Activated T-helper 1 cell treated with anti-CD3 and anti-CD28 coated beads, Interleukin-12 subunit alpha, Interleukin-12 subunit beta, Interleukin-2, Interleukin-4 antibody, amounts not matched to agents 30 ng/mL and 10 ng/mL and 1 ng/mL, durations not matched to agents 14 hours and 24 hours and 36 hours (primary cell): ENCODE data around the gene GFPT2. TPM values are rescaled to one million over a fixed set of nuclear protein-coding genes. Genes with fewer than 3 reads are reported as not detected.
"Not testable (repeated sequence)": the region's sequence is repeated elsewhere in the genome, so short reads cannot be mapped to it uniquely, and the experiment has no call there.

ENCODE experiments used
- DNase-seq: peaks from one replicate; pipeline ENCODE4 v3.0.0; 2021; ENCODE audit warnings: low spot score
- H3K27ac Mint-ChIP-seq: one replicate; pipeline ENCODE4 v1.8.0; 2021; ENCODE audit warnings: mild to moderate bottlenecking, mixed read lengths
- H3K27me3 Mint-ChIP-seq: one replicate; pipeline ENCODE4 v1.8.0; 2022; ENCODE audit warnings: mild to moderate bottlenecking, moderate library complexity, mixed read lengths; ENCODE audit not compliant: insufficient read depth
- H3K36me3 Mint-ChIP-seq: one replicate; pipeline ENCODE4 v1.8.0; 2021; ENCODE audit warnings: low read depth, mixed read lengths
- H3K4me1 Mint-ChIP-seq: one replicate; pipeline ENCODE4 v1.8.0; 2021; ENCODE audit warnings: low read depth, mixed read lengths
- H3K4me3 Mint-ChIP-seq: one replicate; pipeline ENCODE4 v1.8.0; 2021; ENCODE audit warnings: mild to moderate bottlenecking, moderate library complexity, mixed read lengths
- H3K9me3 Mint-ChIP-seq: one replicate; pipeline ENCODE4 v1.8.0; 2021; ENCODE audit warnings: mixed read lengths
- intact Hi-C: fragments of 100-400 bp; cut with micrococcal nuclease; formaldehyde crosslinking; loops from one replicate; pipeline ENCODE4 v1.15.1; 2024
- total RNA-seq: library from RNA; stranded (reverse); gene quantifications from 2 replicates; pipeline ENCODE4 v1.2.3, GENCODE V29; 2022

The GFPT2 gene
- total RNA-seq, 1 donor from 2014 or later, result 1.1 TPM

- intact Hi-C loops, result no loop called here
Measured at GRCh38 chr5:180313677-180314505, 39.2 kb downstream of the GFPT2 start.

DNA sequence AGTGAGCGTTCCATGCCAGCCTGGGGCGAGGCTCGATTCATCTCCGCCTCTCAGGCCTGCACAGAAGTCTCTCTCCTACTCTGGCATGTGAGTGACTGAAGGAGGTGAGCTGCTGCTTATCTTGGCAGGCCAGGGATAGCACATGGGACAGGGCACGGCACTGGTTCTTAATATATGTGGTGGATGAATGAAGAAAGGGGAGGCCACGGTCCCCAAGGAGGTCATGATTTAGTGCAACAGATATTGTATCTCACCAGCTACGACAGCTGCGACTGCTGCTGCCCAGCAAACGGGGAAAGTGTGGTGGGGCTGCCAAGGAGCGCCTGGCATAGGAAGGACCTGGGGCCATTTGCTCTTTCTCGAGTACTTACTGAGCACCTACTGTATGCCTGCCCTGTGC, 41.9 kb downstream of the GFPT2 start:
- no peak overlapping the region for H3K27ac Mint-ChIP-seq

More at GRCh38 chr5:180313677-180314505, 39.2 kb downstream of the GFPT2 start:
- Mint-ChIP-seq H3K4me1 (no peaks in the 10 kb centered on the region), H3K4me3 (no peak overlapping the region), H3K27me3 (no peaks in the 10 kb centered on the region), H3K27ac (no peak overlapping the region), H3K36me3 (no peaks in the 10 kb centered on the region), H3K9me3 (no peaks in the 10 kb centered on the region)
- DNase-seq, result no peak

DNA sequence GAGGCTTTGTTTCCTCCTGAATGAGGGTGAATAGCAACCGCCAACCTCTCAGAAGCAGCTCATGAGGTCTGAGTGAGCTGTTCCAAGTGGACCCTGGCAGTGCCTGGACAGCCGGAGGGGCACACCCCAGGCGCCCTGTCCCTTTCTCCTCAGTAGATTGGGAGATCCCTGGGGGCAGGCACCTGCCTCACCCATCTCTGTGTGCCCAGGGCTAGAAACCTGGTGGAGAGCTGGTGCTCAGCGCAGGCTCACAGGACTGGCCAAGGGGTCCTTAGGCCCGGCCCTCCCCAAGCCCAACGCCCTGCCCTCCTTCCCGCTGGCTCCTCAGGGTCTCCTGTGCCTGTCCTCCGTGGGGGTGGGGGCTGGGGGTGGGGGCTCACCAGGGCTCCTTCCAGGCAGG, 46.3 kb downstream of the GFPT2 start:
- Mint-ChIP-seq H3K27me3 (no peaks in the 10 kb centered on the region), H3K4me1 (no peaks in the 10 kb centered on the region), H3K27ac (no peak overlapping the region), H3K36me3 (no peaks in the 10 kb centered on the region), H3K9me3 (no peaks in the 10 kb centered on the region), H3K4me3 (no peak overlapping the region)
- intact Hi-C loops, result no loop called here
- no peak for DNase-seq

More for the DNA sequence above, 41.9 kb downstream of the GFPT2 start:
- no peaks in the 10 kb centered on the region for H3K4me1 Mint-ChIP-seq
- intact Hi-C loops, result no loop called here
- H3K4me3 Mint-ChIP-seq, result no peak overlapping the region
- no peaks in the 10 kb centered on the region for H3K36me3 Mint-ChIP-seq
- no peaks in the 10 kb centered on the region for H3K27me3 Mint-ChIP-seq
- no peaks in the 10 kb centered on the region for H3K9me3 Mint-ChIP-seq
- DNase-seq, result no peak

- intact Hi-C loops, result no loop called here
- no peaks in the 10 kb centered on the region for H3K27me3 Mint-ChIP-seq
Measured at GRCh38 chr5:180305481-180305880, 47.7 kb downstream of the GFPT2 start.

DNA sequence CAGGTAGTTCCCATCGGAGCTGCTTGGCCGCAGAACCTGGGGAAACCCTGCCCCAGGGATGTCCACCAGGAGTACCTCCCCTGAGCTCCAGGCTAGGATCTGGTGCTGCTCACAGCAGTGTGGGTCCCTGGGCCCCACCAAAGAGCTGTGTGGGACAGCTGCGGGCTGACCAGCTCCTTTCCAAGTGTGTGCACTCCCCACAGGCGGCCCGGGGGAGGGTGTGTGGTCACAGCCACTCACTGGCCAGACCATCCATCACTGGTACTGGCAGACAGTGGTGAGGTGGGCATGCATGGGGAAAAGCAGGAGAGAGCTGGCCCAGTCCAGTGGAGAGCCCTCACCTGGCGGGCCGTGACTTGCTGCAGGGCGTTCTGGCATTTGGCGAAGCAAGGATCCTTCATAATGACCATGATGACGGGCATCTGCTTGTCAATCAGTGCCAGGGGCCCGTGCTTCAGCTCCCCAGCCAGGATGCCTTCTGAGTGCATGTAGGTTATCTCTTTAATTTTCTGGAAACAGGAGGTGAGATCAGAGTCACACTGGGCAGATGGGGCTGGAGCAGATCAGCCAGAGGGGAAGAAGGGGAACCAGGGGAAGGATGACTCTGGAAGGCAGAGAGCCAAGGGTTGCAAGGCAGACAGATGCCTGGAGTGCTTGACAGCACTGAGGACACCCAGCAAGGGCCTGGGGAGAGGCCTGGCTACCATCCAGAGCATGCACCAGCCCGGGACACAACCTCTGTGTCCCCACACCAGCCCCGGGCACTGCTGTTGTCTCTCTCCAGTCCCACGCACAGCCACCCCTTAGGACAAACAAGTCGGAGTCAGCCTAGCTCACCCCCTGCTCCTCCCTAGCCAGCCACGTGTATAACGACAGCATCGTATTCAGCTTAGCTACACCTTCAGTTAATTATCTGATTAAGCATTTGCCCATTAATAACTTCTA, 48.4 kb downstream of the GFPT2 start:
- intact Hi-C loops, result no loop called here
- H3K4me3 Mint-ChIP-seq, result no peak overlapping the region
- no peak overlapping the region for H3K27ac Mint-ChIP-seq
- no peak for DNase-seq
- H3K9me3 Mint-ChIP-seq, result no peaks in the 10 kb centered on the region
- H3K4me1 Mint-ChIP-seq, result no peaks in the 10 kb centered on the region
- H3K36me3 Mint-ChIP-seq, result no peaks in the 10 kb centered on the region
- no peaks in the 10 kb centered on the region for H3K27me3 Mint-ChIP-seq

More at GRCh38 chr5:180305481-180305880, 47.7 kb downstream of the GFPT2 start:
- no peaks in the 10 kb centered on the region for H3K4me1 Mint-ChIP-seq
- no peaks in the 10 kb centered on the region for H3K9me3 Mint-ChIP-seq
- no peak overlapping the region for H3K27ac Mint-ChIP-seq
- DNase-seq, result no peak
- H3K4me3 Mint-ChIP-seq, result no peak overlapping the region
- no peaks in the 10 kb centered on the region for H3K36me3 Mint-ChIP-seq

DNA sequence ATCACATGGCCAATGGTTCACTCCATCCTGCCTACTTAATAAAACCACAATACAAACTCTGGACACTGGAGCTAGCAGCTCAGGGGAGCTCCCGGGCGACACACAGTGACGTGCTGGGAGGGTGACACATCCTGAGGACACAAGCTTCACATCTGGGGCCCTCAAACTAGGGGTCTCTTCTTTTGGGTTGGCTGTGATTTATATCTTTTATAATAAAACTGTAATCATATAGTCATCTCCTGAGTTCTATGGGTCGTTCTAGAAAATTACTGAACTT, 49.2 kb downstream of the GFPT2 start:
- Mint-ChIP-seq H3K27ac (no peak overlapping the region), H3K27me3 (no peaks in the 10 kb centered on the region)

DNA sequence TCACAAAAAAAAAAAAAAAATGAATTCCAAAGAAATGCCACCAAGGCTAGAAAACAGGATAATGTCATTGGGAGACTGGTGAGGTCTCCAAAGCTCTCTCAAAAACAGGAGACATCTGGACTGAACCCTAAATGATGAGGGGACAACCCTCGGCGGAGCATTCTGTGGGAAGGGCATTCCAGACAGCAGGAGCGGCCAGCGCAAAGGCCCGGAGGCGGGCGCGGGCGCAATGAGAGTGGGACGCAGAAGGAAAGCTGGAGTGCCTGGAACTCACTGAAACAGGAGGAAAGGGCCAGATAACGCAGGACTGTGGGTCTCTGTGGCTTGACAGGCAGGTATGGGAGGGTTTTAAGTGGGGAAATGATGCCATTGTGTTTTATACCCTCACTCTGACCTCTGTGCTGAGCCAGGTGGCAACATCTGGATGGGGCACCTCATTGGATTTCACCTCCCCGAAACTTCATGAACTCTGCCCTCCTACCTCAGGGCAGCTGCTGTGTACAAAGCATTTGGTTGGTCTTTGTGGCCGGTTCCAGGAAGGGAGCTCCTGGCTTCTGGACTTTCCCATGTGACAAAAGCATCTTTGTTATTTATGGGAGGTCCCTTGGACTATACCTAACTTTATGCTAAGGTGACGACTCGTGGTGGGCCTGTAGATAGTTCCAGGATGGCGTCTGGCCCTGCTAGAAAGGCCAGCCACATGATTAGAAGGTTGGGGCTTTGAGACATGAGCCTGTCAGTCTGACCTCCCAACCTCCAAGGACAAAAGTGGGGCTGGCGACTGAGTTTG, 49.7 kb downstream of the GFPT2 start:
- no peaks in the 10 kb centered on the region for H3K36me3 Mint-ChIP-seq
- no peak for DNase-seq
- H3K4me3 Mint-ChIP-seq, result no peak overlapping the region
- no peak overlapping the region for H3K27ac Mint-ChIP-seq
- no peaks in the 10 kb centered on the region for H3K27me3 Mint-ChIP-seq
- intact Hi-C loops, result no loop called here
- H3K4me1 Mint-ChIP-seq, result no peaks in the 10 kb centered on the region
- H3K9me3 Mint-ChIP-seq, result no peaks in the 10 kb centered on the region

More for the DNA sequence above, 49.2 kb downstream of the GFPT2 start:
- no peak for DNase-seq
- no peaks in the 10 kb centered on the region for H3K36me3 Mint-ChIP-seq
- no peaks in the 10 kb centered on the region for H3K9me3 Mint-ChIP-seq
- intact Hi-C loops, result no loop called here
- no peaks in the 10 kb centered on the region for H3K4me1 Mint-ChIP-seq
- no peak overlapping the region for H3K4me3 Mint-ChIP-seq

DNA sequence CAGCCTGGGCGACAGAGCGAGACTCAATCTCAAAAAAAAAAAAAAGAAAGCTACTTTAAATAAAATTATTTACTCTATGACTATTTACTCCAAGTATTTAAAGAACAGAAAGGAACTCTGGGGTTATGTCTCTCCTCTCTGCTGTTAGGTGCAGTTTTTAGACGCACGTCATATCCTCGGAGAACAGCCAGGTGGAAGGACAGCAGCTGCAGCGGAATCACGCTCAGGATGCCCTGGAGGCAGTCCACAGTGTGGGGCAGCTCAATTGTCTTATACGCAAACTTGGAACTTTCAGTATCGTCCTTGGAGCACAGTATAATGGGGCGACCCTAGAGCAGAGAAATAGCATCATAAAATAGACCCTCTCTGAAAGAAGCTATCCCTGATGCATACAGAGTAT, 50.9 kb downstream of the GFPT2 start:
- intact Hi-C loops, result no loop called here
- Mint-ChIP-seq H3K27me3 (no peaks in the 10 kb centered on the region), H3K4me1 (no peaks in the 10 kb centered on the region), H3K27ac (no peak overlapping the region), H3K9me3 (no peaks in the 10 kb centered on the region), H3K4me3 (no peak overlapping the region), H3K36me3 (no peaks in the 10 kb centered on the region)
- DNase-seq, result no peak

- intact Hi-C loops, result no loop called here
- no peaks in the 10 kb centered on the region for H3K27me3 Mint-ChIP-seq
Measured at GRCh38 chr5:180301253-180301652, 51.9 kb downstream of the GFPT2 start.

GRCh38 chr5:180299526-180299925, 53.6 kb downstream of the GFPT2 start:
- intact Hi-C loops, result loop anchor here (10.0 kb wide), 3 partner anchors 605 to 945 kb away; partner anchors contain the start of genes CANX, RACK1 and RUFY1
- DNase-seq, result no peak
- H3K27me3 Mint-ChIP-seq, result no peaks in the 10 kb centered on the region
- H3K4me3 Mint-ChIP-seq, result no peak overlapping the region
- H3K27ac Mint-ChIP-seq, result no peak overlapping the region
- no peaks in the 10 kb centered on the region for H3K9me3 Mint-ChIP-seq
- H3K4me1 Mint-ChIP-seq, result no peaks in the 10 kb centered on the region
- H3K36me3 Mint-ChIP-seq, result no peaks in the 10 kb centered on the region

More at GRCh38 chr5:180301253-180301652, 51.9 kb downstream of the GFPT2 start:
- Mint-ChIP-seq H3K4me1 (no peaks in the 10 kb centered on the region), H3K4me3 (no peak overlapping the region), H3K9me3 (no peaks in the 10 kb centered on the region), H3K36me3 (no peaks in the 10 kb centered on the region), H3K27ac (no peak overlapping the region)
- DNase-seq, result no peak

DNA sequence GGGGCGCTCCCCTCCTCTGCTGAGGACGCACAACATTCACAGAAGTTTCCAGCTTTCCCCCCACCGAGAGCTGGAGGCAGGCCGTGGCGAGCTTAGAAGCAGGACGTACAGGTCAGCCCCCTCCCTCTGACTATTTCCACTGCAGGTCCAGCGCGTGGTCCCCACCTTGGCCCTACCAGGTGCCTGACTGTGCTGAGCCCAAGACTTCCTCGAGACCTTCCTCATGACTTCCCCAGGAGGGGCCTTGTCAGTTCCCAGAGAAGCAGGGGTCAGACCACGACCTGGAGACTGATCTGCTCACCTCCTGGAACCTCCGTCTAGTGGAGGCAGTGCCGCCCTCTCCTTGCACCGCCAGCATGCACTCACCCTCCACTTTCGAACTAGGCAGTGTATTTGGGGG, 54.1 kb downstream of the GFPT2 start:
- not testable (repeated sequence) for H3K27ac Mint-ChIP-seq, DNase-seq, H3K9me3 Mint-ChIP-seq, H3K4me3 Mint-ChIP-seq, H3K4me1 Mint-ChIP-seq, H3K27me3 Mint-ChIP-seq, H3K36me3 Mint-ChIP-seq
- intact Hi-C loops, result loop anchor here (10.0 kb wide), 3 partner anchors 604 to 946 kb away; partner anchors contain the start of genes CANX, RACK1 and RUFY1

GRCh38 chr5:180297587-180298282, 55.4 kb downstream of the GFPT2 start:
- no peaks in the 10 kb centered on the region for H3K9me3 Mint-ChIP-seq
- H3K36me3 Mint-ChIP-seq, result peaks cover 2% of the 10 kb centered on the region
- no peak overlapping the region for H3K27ac Mint-ChIP-seq
- H3K4me1 Mint-ChIP-seq, result peaks cover 11% of the 10 kb centered on the region
- no peaks in the 10 kb centered on the region for H3K27me3 Mint-ChIP-seq
- no peak overlapping the region for H3K4me3 Mint-ChIP-seq
- no peak for DNase-seq
- intact Hi-C loops, result loop anchor here (10.0 kb wide), 3 partner anchors 603 to 947 kb away; partner anchors contain the start of genes CANX, RACK1 and RUFY1
